HepG2 (cell line): Measurements from ENCODE around the gene TAC3. TPM values are rescaled to one million over a fixed set of nuclear protein-coding genes. Genes with fewer than 3 reads are reported as not detected.

Source experiments
- AGO2 ChIP-seq: fragments of 200-400 bp; formaldehyde crosslinking; optimal IDR thresholded peaks from 2 replicates; pipeline ENCODE3; 2017; ENCODE audit warnings: mild to moderate bottlenecking, low read depth, low read length, moderate library complexity
- ARNT2 ChIP-seq: sonication (generic); formaldehyde crosslinking; IDR thresholded peaks from 2 replicates; pipeline ENCODE4 v1.8.0; 2022; ENCODE audit warnings: mild to moderate bottlenecking, low read depth, missing genetic modification reagents, moderate library complexity
- BHLHE40 ChIP-seq: IDR thresholded peaks from 2 replicates; pipeline ENCODE4 v1.6.1; 2011; ENCODE audit warnings: low read length, improper control_type of control experiment
- CAMTA2 ChIP-seq: sonication (generic); formaldehyde crosslinking; IDR thresholded peaks from 2 replicates; pipeline ENCODE4 v1.4.0; 2020; ENCODE audit warnings: mild to moderate bottlenecking, missing genetic modification reagents, borderline replicate concordance
- CTCF ChIP-seq: sonication (generic); formaldehyde crosslinking; IDR thresholded peaks from 2 replicates; pipeline ENCODE4 v1.5.0; 2020; ENCODE audit warnings: mild to moderate bottlenecking, missing genetic modification reagents, moderate library complexity
- HES4 ChIP-seq: sonication (generic); formaldehyde crosslinking; IDR thresholded peaks from 2 replicates; pipeline ENCODE4 v1.9.0; 2021; ENCODE audit warnings: mild to moderate bottlenecking, missing genetic modification reagents, borderline replicate concordance
- HMG20A ChIP-seq: IDR thresholded peaks from 2 replicates; pipeline ENCODE4 v1.6.1; 2016; ENCODE audit warnings: borderline replicate concordance
- ISX ChIP-seq: sonication (generic); formaldehyde crosslinking; conservative IDR thresholded peaks from 2 replicates; pipeline ENCODE4 v1.5.0; 2020; ENCODE audit warnings: missing genetic modification reagents
- KDM5A ChIP-seq: fragments of 200-600 bp; sonication (generic); IDR thresholded peaks from 2 replicates; pipeline ENCODE4 v1.7.0; 2018; ENCODE audit warnings: antibody characterized with exemption, mild to moderate bottlenecking, low read length, borderline replicate concordance
- MTF2 ChIP-seq: sonication (generic); formaldehyde crosslinking; IDR thresholded peaks from 2 replicates; pipeline ENCODE4 v1.5.0; 2020; ENCODE audit warnings: missing genetic modification reagents, borderline replicate concordance
- RNF219 ChIP-seq: sonication (generic); formaldehyde crosslinking; IDR thresholded peaks from 2 replicates; pipeline ENCODE4 v1.5.0; 2020; ENCODE audit warnings: mild to moderate bottlenecking, missing genetic modification reagents
- SALL1 ChIP-seq: sonication (generic); formaldehyde crosslinking; IDR thresholded peaks from 2 replicates; pipeline ENCODE4 v1.8.0; 2022; ENCODE audit warnings: mild to moderate bottlenecking, missing genetic modification reagents
- SIX1 ChIP-seq: sonication (generic); formaldehyde crosslinking; IDR thresholded peaks from 2 replicates; pipeline ENCODE4 v1.4.0; 2020; ENCODE audit warnings: missing genetic modification reagents, borderline replicate concordance
- TSC22D2 ChIP-seq: sonication (generic); formaldehyde crosslinking; IDR thresholded peaks from 2 replicates; pipeline ENCODE4 v1.5.1; 2020; ENCODE audit warnings: missing genetic modification reagents, mild to moderate bottlenecking, borderline replicate concordance
- ZBTB1 ChIP-seq: sonication (generic); formaldehyde crosslinking; IDR thresholded peaks from 2 replicates; pipeline ENCODE4 v1.4.0; 2020; ENCODE audit warnings: missing genetic modification reagents, borderline replicate concordance
- ZGPAT ChIP-seq: IDR thresholded peaks from 2 replicates; pipeline ENCODE4 v1.6.1; 2016; ENCODE audit warnings: mild to moderate bottlenecking
- ZNF121 ChIP-seq: sonication (generic); formaldehyde crosslinking; IDR thresholded peaks from 2 replicates; pipeline ENCODE4 v1.5.0; 2020; ENCODE audit warnings: mild to moderate bottlenecking, missing genetic modification reagents
- ZNF557 ChIP-seq: sonication (generic); formaldehyde crosslinking; IDR thresholded peaks from 2 replicates; pipeline ENCODE4 v1.4.0; 2020; ENCODE audit warnings: missing genetic modification reagents
- ZNF567 ChIP-seq: sonication (generic); formaldehyde crosslinking; IDR thresholded peaks from 2 replicates; pipeline ENCODE4 v1.8.1; 2023; ENCODE audit warnings: mild to moderate bottlenecking, missing genetic modification reagents, borderline replicate concordance
- ZNF619 ChIP-seq: sonication (generic); formaldehyde crosslinking; IDR thresholded peaks from 2 replicates; pipeline ENCODE4 v1.4.0; 2020; ENCODE audit warnings: mild to moderate bottlenecking, missing genetic modification reagents
- ZNF746 ChIP-seq: sonication (generic); formaldehyde crosslinking; IDR thresholded peaks from 2 replicates; pipeline ENCODE4 v1.8.0; 2022; ENCODE audit warnings: mild to moderate bottlenecking, missing genetic modification reagents
- ZNF75D ChIP-seq: sonication (generic); formaldehyde crosslinking; IDR thresholded peaks from 2 replicates; pipeline ENCODE4 v1.8.1; 2023; ENCODE audit warnings: missing genetic modification reagents, mild to moderate bottlenecking, borderline replicate concordance
- ZNF772 ChIP-seq: sonication (generic); formaldehyde crosslinking; IDR thresholded peaks from 2 replicates; pipeline ENCODE4 v1.5.0; 2020; ENCODE audit warnings: mild to moderate bottlenecking, missing genetic modification reagents
- ZNF883 ChIP-seq: sonication (generic); formaldehyde crosslinking; IDR thresholded peaks from 2 replicates; pipeline ENCODE4 v1.5.1; 2020; ENCODE audit warnings: mild to moderate bottlenecking, missing genetic modification reagents; ENCODE audit errors: not compliant biosample characterization
- polyA plus RNA-seq, 8 experiments: library from polyadenylated mRNA; depleted of rRNA in 3 of 8; stranded (reverse) in 7 of 8; unstranded in 1 of 8; fragments of >200 nt; fragmentation: Illumina TruSeq in 4 of 8; extraction: Trizol in 4 of 8; gene quantifications; 2 replicates each; pipeline versions ENCODE4 v1.2.1 to v1.2.3, GENCODE V29; 2011 to 2016; ENCODE audit warnings: low read depth in 4 of 8, missing spikeins in 1 of 8, mixed read lengths in 1 of 8; ENCODE audit not compliant: insufficient read depth in 1 of 8
- total RNA-seq, 5 experiments: library from RNA; depleted of rRNA; stranded (reverse); fragments of >200 nt; fragmentation: Illumina TruSeq; extraction: Trizol; gene quantifications; 2 replicates each; pipeline ENCODE4 v1.2.3, GENCODE V29; 2016; ENCODE audit warnings: low read depth in 1 of 5
- TF ChIP-seq, protein P1 (sequence below): IDR thresholded peaks from 2 replicates; pipeline ENCODE4 v1.6.1; 2016; ENCODE audit warnings: missing genetic modification reagents, missing compliant biosample characterization

TAC3 gene
- total and polyA plus RNA-seq, 2 of the 13 experiments (the other 11 are each of a cell fraction or from before 2014, with no cell fraction given) = 0.13 to 0.15 TPM

DNA sequence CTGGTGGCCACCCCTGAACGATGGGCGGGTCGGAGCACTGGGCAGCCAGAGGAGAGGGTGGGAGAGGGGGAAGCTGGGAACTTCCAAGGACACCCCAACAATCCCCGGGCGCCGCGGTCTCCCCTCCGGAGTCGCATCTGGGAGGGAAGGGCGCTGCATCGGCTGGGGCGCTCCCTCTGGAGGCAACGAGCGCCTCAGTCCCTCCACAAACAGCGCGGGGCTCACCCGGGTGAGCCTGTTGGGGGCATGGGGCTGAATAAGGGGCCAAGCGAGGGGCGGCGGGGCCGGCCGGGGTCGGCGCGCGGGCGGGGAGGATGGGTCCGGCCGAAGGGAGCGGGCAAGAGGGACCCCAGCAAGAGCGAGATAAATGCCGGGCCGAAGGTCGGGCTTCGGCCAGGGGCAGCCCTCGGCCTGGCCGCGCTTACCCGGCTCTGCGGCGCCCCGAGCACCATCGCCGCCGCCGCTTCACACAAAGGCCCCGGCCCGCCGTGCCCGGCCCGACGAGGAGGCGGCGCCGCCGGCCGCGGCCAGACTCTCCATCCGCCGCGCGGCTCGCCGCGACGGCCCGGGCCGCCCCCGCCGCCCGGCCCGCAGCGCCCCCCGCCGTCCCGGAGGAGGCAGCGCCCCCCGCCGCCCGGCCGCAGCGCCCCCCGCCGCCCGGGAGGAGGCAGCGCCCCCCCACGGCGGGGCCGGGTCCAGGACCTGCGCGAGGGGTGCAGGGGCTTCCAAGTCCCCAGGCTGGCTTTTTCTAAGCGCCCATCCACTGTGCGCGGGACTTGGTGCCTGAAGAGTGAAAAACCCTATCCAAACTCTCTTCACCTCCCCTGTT, 10.1 kb downstream of the TAC3 start, which contains the start of gene ZBTB39 (continued):
- TF ChIP-seq TSC22D2 (CRISPR knock-in tag) (no peak), ZNF772 (CRISPR knock-in tag) (no peak), ZNF746 (CRISPR knock-in tag) (no peak), ZNF75D (CRISPR knock-in tag) (no peak), SIX1 (CRISPR knock-in tag) (no peak), ARNT2 (CRISPR knock-in tag) (no peak), CTCF (CRISPR knock-in tag) (peak; percentile 66), BHLHE40 (no peak), AGO2 (peak; percentile 35), ZNF567 (no peak), MTF2 (CRISPR knock-in tag) (no peak), ZBTB1 (CRISPR knock-in tag) (no peak), ZNF619 (no peak), KDM5A (peak; percentile 52; the same call in 1 of the 2 replicates), ZGPAT (CRISPR knock-in tag) (0 out of 2 replicates have a peak, but pooled peaks have one; percentile 17), ZNF121 (no peak), ZNF883 (CRISPR knock-in tag) (no peak), HMG20A (CRISPR knock-in tag) (no peak), CAMTA2 (no peak), SALL1 (CRISPR knock-in tag) (peak; percentile 17; the same call in 1 of the 2 replicates), ISX (CRISPR knock-in tag) (no peak), HES4 (CRISPR knock-in tag) (peak; percentile 65; the same call in 1 of the 2 replicates), RNF219 (CRISPR knock-in tag) (no peak), ZNF557 (CRISPR knock-in tag) (no peak)
- TF ChIP-seq, protein P1, sequence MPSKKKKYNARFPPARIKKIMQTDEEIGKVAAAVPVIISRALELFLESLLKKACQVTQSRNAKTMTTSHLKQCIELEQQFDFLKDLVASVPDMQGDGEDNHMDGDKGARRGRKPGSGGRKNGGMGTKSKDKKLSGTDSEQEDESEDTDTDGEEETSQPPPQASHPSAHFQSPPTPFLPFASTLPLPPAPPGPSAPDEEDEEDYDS (CRISPR knock-in tag) = no peak
